NCI-H82 treated with DMSO at 0.1 percent for 48 hours (cell line): ENCODE data around the gene CDH9.

Source experiments
- DNase-seq: peaks from one replicate; lab custom pipeline; 2025; ENCODE audit not compliant: unreplicated experiment; lab: John Stamatoyannopoulos, UW

The CDH9 gene

GRCh38 chr5:27038476-27038875 lies at the start of gene CDH9:
CDH9 (minus strand) TSS chr5:27038586; CDS start chr5:26988333, 50,253 bp downstream.
- no peak for DNase-seq

- DNase-seq: no peak
Measured at GRCh38 chr5:27087747-27088146, 49.4 kb upstream of the CDH9 start.

GRCh38 chr5:27083449-27084415 lies 45.3 kb upstream of the CDH9 start:
- DNase-seq: no peak

GRCh38 chr5:27080147-27080546 lies 41.8 kb upstream of the CDH9 start:
- DNase-seq: no peak

- DNase-seq: no peak
Measured at GRCh38 chr5:27062451-27062850, 24.1 kb upstream of the CDH9 start.

GRCh38 chr5:27048510-27048909 lies 10.1 kb upstream of the CDH9 start:
- no peak for DNase-seq

- DNase-seq: no peak
Measured at GRCh38 chr5:27041372-27041771, 3.0 kb upstream of the CDH9 start.

GRCh38 chr5:27034565-27034964 lies 3.8 kb downstream of the CDH9 start:
- DNase-seq: no peak

GRCh38 chr5:27026801-27027200 lies 11.6 kb downstream of the CDH9 start:
- DNase-seq: no peak

GRCh38 chr5:27026063-27026462 lies 12.3 kb downstream of the CDH9 start:
- no peak for DNase-seq

- no peak for DNase-seq
Measured at GRCh38 chr5:27021471-27021870, 16.9 kb downstream of the CDH9 start.

GRCh38 chr5:27020973-27021372 lies 17.4 kb downstream of the CDH9 start:
- DNase-seq: no peak

GRCh38 chr5:27015758-27016157 lies 22.6 kb downstream of the CDH9 start:
- no peak for DNase-seq

- no peak for DNase-seq
Measured at GRCh38 chr5:27011274-27011673, 27.1 kb downstream of the CDH9 start.

- no peak for DNase-seq
Measured at GRCh38 chr5:27010646-27011045, 27.7 kb downstream of the CDH9 start.

GRCh38 chr5:27009540-27009915 lies 28.9 kb downstream of the CDH9 start:
- DNase-seq: no peak

- no peak for DNase-seq
Measured at GRCh38 chr5:27008604-27009539, 29.5 kb downstream of the CDH9 start.

GRCh38 chr5:27007121-27007520 lies 31.3 kb downstream of the CDH9 start:
- DNase-seq: no peak

GRCh38 chr5:26986985-26987384 lies 51.4 kb downstream of the CDH9 start:
- no peak for DNase-seq

- no peak for DNase-seq
Measured at GRCh38 chr5:26981750-26982149, 56.6 kb downstream of the CDH9 start.

GRCh38 chr5:26959290-26959689 lies 79.1 kb downstream of the CDH9 start:
- DNase-seq: no peak

GRCh38 chr5:26955161-26955560 lies 83.2 kb downstream of the CDH9 start:
- DNase-seq: no peak
